B cell (primary cell): ENCODE data around the gene RHOBTB3.

ENCODE experiments used
- EZH2 ChIP-seq: IDR thresholded peaks from 2 replicates; pipeline ENCODE4 v1.6.1; 2012; ENCODE audit warnings: borderline replicate concordance, low read depth, mild to moderate bottlenecking, moderate library complexity, low read length; ENCODE audit not compliant: insufficient read depth, poor library complexity, severe bottlenecking
- TF ChIP-seq, protein P1 (sequence below): fragments of 200-600 bp; IDR thresholded peaks from one replicate; pipeline ENCODE4 v1.8.0; 2022; ENCODE audit warnings: antibody characterized with exemption, mild to moderate bottlenecking

DNA sequence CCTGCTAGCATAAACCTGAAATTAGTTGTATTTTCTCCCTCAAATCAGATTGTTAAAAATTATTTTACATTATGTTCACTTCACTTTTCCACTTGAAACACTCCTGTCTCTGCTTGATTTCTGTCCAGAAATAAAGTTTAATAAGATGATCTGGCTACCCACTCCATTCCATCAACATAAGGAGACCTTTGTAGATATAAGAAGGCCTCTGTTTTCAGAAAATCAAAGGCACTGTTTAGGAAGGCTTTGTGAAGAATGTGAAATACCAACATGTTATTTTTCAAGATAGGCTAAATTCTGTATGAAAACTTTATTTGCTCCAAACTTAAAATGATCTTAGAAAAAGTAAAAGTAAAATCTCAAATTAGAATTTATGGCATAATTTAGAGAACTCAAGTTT is 15.1 kb downstream of the RHOBTB3 start:
- TF ChIP-seq, protein P1, sequence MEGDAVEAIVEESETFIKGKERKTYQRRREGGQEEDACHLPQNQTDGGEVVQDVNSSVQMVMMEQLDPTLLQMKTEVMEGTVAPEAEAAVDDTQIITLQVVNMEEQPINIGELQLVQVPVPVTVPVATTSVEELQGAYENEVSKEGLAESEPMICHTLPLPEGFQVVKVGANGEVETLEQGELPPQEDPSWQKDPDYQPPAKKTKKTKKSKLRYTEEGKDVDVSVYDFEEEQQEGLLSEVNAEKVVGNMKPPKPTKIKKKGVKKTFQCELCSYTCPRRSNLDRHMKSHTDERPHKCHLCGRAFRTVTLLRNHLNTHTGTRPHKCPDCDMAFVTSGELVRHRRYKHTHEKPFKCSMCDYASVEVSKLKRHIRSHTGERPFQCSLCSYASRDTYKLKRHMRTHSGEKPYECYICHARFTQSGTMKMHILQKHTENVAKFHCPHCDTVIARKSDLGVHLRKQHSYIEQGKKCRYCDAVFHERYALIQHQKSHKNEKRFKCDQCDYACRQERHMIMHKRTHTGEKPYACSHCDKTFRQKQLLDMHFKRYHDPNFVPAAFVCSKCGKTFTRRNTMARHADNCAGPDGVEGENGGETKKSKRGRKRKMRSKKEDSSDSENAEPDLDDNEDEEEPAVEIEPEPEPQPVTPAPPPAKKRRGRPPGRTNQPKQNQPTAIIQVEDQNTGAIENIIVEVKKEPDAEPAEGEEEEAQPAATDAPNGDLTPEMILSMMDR, result no peak
- TF ChIP-seq EZH2, result no peak
